Stimulated activated CD8-positive, alpha-beta memory T cell treated with anti-CD3 and anti-CD28 coated beads, Interleukin-4, amount 100 ng/mL, for 24 hours (primary cell): ENCODE data around the gene SH2D3A.
A peak's percentile ranks its signal among the peaks of the same experiment; 100 is the strongest.
"Not testable (repeated sequence)": the region's sequence is repeated elsewhere in the genome, so short reads cannot be mapped to it uniquely, and the experiment has no call there.

Source experiments
- DNase-seq: peaks from one replicate; pipeline ENCODE4 v3.0.0-alpha.2; 2020; ENCODE audit warnings: low read depth

SH2D3A gene

DNA sequence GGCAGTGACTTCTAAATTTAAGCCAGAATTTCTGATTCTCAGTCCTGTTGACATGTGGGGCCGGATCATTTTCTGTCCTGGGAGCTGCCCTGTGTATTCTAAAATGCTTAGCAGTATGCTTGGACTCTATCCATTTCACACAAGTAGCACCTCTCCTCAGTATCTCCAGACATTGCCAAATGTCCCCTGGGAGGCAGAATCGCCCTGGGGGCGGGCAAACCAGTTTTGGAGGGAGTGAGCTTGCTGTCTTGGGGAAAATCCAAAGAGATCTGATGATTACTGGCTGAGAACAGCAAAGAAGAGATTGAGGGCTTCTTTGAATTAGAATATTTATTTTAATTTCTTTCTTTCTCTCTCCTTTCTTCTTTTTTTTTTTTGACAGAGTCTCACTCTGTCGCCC lies 21.7 kb upstream of the SH2D3A start:
- no peak for DNase-seq

DNA sequence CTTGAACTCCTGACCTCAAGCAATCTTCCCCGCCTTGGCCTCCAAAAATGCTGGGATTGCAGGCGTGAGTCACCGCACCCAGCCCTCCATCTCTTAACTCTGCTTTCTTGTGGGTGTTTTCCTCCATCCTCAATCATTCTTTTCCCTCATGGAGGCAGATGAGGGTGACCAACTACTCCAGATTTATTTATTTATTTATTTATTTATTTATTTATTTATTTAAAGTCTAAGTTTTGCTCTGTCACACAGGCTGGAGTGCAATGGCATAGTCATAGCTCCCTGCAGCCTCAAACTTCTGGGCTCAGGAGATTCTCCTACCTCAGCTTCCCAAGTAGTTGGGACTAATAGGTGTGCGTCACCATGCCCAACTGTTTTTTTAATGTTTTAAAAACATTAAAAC lies 20.2 kb upstream of the SH2D3A start:
- no peak for DNase-seq

DNA sequence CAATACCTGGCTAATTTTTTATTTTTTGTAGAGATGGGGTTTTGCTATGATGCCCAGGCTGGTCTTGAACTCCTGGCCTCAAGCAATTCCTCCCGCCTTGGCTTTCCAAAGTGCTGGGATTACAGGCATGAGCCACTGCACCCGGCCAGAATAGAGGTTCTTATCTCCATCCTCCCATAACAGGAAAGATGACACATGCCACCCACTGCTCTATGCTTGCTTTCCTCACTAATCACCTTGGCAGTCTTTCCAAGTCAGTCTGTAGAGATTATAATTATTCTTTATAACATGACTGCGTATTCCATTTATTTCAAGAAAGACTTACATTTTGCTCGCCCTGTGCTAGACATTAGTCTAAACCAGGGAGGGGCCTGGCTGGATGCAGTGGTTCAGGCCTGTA lies 12.0 kb upstream of the SH2D3A start:
- DNase-seq = no peak

DNA sequence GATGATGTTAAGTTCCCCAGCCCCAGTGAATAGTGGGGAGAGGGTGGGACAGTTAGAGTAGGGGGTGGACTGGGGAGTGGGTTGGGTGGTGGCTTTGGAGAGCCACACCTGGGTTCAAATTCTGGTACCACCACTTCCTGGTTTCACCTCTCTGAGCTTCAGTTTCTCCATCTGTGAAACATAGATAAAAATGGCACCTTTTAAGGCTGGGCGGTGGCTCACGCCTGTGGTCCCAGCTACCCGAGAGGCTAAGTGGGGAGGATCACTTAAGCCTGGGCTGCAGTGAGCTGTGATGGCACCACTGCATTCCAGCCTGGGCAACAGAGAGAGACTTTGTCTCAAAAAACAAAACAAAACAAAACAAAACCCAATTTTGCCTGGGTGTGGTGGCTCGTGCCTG lies 11.2 kb upstream of the SH2D3A start:
- no peak for DNase-seq

DNA sequence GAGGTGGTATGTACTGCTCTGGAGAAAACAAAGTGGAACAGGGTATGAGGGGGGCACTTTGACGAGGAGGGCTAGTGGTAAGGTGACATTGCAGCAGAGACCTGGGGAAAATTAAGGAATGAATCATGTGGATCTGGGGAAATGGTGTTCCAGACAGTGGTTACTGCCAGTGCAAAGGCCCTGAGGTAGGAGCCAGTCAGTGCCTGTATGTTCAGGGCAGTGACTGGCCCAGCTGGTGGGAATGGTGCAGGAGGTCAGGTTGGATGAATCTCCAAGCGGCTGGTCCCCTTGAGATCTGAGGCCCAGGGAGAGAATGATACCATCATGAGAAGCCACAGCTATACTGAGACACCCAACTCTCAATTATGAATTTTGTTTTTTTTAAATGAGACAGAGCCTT lies 10.2 kb upstream of the SH2D3A start:
- DNase-seq = no peak

DNA sequence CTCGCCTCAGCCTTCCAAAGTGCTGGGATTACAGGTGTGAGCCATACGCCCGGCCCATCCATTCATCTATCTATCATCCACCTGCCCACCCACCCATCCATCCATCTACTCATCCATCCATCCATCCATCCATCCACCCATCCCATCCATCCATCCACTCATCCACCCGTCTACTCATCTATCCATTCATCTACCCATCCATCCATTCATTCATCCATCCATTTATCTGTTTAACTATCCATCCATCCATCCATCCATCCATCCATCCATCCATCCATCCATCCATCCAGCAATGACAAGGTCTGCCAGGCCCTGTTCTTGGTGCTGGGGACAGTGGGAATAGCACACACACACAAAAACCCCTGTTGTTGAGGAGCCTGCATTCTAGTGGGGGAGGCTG lies 9.8 kb upstream of the SH2D3A start:
- no peak for DNase-seq

DNA sequence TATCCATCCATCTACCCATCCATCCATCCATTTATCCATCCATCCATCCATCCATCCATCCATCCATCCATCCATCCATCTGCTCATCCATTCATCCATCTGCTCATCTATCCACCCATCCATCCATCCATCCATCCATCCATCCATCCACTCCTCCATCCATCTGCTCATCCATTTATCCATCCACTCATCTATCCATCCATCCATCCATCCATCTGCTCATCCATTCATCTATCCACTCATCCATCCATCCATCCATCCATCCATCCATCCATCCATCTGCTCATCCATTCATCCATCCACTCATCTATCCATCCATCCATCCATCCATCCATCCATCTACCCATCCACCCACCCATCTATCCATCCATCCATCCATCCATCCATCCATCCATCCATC lies 8.8 kb upstream of the SH2D3A start:
- not testable (repeated sequence) for DNase-seq

DNA sequence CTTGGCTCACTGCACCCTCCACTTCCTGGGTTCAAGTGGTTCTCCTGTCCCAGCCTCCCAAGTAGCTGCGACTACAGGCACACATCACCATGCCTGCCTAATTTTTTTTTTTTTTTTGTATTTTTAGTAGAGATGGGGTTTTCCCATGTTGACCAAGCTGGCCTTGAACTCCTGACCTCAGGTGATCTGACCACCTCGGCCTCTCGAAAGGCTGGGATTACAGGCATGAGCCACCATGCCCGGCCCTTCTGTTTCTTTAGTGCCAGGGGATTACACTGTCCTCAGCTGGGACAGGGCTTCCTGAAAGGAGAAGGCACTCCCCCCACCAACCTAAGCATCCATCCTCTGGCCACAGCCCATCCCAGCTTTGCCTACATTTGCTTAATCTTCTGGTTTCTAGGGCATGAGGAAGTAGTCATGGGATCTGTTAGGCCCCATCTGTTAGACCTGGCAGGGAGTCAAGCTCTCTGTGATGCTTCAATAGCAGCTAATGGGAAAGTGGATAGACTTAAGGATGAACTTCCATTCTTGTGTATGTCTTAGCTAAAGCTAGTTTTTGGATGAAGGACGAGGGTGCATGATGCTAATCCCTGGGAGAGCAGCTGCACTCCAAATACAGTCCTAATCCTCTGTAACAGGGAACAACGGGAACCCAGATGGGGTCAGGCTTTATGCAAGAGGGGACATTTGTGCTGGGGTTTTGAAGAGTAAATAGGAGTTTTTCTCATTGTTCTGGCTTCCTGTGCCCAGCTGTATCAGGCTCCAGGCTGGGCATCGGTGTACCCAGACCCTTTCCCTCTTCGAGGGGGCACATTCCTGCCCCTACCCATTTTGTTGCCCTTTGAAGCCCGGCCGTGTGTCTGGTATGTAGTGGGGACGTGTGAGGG lies 7.8 kb upstream of the SH2D3A start:
- DNase-seq = no peak

DNA sequence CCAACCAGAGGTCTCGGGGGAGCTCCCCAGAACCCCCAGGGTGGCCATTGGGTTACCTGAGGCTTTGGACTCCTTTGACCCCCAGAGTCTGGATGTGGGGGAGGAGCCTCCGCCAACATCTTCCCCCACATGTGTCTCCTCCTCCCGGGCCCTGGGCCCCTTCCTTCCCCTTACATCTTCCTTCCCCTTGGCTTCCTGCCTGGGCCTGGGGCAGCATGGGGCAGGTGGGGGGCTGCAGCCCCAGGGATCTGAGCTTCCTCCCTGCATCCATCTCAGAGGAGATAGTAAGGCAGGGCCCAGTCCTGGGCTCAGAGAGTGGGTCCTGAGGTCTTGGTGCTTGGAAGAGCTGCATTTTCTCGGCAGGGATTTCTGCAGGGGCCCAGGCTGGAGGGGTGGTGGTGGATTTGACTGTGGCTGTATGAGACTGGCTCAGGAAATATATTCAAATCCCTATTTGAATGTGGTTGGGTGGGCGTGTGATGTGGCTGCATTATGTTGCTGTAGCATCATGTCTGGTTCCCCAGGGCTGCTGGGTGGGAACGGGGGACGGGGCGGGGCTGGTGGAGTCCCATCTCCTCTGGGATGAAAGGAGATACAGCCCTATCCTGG lies 6.2 kb upstream of the SH2D3A start:
- peak; percentile 45 for DNase-seq

DNA sequence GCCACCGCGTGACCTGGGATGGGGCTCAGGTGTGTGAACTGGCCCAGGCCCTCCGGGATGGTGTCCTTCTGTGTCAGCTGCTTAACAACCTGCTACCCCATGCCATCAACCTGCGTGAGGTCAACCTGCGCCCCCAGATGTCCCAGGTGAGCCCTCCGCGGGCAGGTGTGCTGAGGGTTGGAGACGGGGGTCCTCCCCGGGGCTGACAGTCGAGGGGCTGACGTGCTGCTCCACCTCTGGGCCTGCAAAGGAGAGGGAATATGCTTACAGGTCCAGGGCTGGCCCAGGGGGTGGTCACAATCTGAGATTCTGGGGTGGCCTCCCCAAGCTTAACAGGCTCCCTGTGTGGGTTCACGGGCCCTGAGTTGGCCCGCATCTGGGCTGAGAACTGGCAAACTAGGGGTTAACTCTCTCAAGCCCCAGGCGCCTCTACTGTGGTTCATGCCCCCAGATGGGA lies 5.7 kb upstream of the SH2D3A start:
- no peak for DNase-seq

DNA sequence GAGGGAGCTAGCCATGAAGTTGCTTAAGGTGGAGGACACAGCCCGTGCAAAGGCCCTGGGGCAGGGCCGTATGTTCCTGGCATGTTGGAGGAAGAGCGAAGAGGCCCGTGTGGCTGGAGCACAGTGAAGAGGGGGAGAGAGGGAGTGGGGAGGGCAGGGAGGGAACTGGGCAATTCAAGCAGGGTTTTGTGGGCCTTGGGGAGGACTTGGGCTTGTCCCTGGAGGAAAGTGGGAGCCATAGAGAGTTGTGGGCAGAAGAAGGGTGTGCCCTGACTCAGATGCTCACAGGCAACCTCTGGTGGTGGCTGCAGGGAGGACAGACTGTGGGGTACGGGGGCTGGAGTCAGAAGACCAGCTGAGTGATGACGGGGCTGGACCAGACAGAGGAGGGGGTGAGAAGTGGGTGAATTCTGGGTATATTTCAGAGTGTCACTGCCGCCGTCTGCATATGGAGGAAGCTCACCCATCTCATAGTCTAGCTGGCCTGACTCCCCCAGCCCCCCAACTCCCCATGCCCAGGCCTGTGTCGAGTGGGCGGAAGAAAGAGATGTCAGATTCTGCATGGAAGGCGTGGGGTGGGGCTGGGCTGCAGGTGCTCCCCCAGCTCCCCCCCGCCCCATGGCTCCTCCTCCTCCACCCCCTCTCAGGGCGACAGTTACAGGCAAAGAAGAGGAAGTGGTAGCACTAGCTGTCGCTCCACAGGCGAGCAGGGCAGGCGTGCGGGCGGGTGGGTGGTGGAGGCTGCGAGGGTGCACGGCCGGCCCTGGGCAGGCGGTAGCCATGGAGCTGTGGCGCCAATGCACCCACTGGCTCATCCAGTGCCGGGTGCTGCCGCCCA lies 5.0 kb upstream of the SH2D3A start, which contains the start of gene VAV1:
Gene VAV1 (plus strand): TSS at position 681 of the 838 bp plus-strand sequence. CDS start 100 bp downstream, at position 781.
- DNase-seq = peak; percentile 74

DNA sequence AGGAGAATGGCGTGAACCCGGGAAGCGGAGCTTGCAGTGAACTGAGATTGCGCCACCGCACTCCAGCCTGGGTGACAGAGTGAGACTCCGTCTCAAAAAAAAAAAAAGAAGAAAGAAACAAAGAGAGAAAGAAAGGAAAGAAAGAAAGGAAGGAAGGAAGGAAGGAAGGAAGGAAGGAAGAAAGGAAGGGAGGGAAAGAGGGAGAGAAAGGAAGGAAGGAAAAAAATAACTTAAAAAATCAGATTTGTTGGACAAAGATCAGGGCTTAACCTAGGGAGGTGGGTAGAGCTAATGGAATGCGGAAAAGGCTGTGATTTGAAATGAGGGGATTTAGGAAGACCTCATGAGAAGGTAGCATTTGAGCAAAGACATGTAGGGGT lies 4.4 kb upstream of the SH2D3A start:
- not testable (repeated sequence) for DNase-seq

DNA sequence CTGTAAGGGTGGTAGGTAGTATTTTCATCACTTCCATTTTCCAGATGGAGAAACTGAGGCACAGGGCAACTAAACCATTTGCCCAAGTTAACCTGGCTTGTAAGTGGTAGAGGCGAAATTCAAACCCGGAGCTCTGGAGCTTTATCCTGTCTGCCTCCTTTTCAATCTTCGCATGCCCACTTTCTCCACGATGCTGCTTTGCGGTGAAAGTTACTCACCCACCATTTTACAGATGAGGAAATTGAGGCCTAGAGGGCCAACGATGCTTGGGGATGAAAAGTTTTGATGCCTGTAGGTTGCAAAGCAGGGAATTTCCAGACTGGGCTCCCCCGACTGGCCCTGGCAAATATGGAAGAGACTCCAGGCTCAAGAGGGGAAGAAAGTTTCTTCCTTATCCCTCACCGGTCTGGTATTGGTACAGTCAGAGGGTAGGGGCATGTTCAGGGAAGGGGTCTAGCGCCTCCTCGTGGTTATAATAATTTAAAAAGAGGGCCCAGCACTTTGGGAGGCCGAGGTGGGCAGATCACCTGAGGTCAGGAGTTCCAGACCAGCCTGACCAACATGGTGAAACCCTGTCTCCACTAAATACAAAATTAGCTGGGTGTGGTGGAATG lies 1.9 kb upstream of the SH2D3A start:
- no peak for DNase-seq

DNA sequence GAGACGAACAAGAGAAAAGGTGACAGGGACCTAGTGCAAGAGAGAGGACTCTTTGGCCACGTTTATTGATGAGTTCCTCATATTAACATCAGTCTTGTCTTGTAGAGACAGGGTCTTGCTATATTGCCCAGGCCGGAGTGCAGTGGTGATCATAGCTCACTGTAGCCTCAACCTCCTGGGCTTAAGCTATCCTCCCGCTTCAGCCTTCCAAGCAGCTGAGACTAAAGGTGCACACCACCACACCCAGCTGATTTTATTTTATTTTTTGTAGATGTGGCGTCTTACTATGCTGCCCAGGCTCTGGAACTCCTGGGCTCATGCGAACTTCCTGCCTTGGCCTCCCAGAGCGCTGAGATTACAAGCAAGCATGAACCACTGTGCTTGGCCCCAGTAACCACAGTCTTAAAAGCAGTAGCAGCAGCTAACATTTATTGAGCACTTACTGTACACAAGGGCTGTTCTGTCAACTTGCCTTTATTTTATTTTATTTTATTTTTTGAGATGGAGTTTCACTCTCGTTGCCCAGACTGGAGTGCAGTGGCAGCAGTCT lies 1.1 kb upstream of the SH2D3A start:
- DNase-seq = no peak

DNA sequence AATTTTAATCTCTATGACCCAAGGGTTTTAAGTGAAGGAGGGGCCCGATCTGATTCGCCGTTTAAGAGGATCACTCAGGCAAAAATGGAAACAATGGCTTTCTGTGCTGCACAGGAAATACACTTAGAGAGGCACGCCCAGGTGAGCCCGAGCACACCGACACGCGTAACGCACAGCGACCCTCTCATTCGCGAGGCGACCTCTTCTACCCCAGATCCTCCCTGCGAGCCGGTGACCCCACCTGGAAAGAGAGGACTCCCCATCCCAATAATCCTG lies 216 bp downstream of the SH2D3A start:
- DNase-seq = no peak

DNA sequence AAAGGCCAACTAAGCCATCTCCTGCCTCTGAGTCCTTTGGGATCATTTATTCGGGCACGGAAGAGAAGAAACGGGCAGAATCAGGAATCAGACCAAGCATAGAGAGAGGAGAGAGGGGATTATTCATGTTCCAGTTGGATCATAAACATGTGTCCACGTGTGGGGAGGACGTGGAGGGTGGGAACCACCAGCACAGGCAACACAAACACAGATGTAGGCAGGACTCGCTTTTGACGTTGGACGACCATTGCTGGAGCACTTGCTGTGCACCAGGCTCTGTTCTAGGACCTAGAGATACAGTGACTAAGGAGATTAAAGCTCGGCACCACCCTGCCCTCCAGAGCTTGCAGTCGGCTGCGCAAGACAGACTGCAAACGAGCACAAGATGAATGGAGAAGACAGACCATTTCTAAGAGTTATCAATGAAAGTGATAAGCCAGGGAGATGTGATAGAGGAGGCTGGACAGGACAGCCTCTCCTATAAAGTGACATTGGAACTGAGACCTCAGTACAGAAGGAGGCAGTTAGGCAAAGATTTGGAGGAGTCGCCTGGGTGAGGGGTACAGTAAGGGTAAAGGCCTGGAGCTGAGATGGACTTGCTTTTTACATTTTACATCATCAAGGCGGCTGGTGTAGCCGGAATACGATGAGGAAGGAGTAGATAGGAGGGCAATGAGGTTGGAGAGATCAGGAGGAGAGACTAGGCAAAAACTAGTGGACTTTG lies 716 bp downstream of the SH2D3A start:
- no peak for DNase-seq

DNA sequence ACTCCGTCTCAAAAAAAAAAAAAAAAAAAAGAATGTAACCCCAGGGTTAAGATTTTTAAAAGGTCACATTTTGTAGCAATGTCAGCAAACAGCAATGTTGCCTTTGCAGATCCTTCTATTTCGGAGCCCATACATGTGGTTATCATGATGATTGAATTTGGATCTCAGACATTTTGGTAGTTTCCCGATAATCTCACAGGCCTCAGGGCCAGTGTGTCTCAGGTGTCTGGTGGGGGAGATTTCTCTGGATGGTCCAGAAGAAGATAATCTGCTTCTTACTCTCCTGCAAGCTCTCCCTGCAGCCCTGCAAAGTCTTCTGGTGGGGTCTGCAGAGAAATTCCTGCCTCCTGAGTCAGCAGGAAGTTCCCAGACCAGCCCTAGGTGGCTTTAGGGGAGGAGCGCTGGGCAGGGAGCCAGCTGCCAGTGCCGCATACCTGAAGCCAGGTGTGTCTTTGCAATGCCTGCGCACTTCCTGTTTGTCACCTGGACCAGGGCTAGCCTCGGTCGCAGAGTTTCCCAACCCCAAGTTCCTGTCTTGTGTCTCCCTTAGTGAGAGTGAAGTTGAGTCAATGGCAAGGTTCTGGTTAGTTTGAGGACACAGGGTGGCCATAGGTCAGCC lies 1.4 kb downstream of the SH2D3A start:
- no peak for DNase-seq

DNA sequence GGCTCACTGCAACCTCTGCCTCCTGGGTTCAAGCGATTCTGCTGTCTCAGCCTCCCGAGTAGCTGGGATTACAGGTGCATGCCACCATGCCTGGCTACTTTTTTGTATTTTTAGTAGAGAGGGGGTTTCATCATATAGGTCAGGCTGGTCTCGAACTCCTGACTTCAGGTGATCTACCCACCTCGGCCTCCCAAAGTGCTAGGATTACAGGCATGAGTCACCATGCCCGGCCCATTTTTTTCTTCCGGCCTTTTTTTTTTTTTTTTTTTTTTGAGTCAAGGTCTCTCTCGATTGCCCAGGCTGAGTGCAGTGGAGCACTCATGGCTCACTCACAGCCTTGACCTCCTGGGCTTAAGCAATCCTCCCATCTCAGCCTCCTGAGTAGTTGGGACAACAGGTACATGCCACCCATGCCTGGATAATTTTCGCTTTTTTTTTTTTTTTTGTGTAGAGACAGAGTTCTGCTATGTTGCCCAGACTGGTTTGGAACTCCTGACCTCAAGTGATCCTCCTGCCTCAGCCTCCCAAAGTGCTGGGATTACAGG lies 4.9 kb downstream of the SH2D3A start:
- not testable (repeated sequence) for DNase-seq

DNA sequence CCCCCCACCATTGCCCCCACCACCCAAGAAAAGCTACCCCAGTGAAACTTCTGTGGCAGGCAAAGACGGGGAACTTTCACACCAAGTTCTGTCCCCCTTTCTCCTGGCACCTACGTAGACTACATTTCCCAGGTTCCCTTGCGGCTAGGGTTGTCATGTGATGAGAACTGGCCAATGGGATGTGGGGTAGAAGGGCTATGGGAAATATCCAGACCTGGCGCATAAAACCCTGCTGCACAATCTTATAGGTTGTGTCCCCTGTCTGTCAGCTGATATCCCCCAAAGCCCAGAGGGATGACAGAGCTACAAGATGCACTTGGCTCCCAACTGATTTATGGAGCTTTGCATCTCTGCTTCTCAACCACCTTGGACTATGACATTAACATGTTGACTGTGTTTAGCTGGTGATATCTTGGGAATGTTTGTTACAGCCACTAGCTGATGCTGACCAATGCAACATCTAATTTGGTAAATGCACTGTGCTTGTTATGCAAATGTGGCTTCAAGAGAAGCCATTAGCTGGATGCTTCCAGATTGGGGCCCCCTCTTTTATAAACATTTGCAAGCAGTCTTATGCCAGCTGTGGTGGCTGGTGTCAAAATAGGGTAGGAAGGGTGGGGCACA lies 6.1 kb downstream of the SH2D3A start:
- no peak for DNase-seq

DNA sequence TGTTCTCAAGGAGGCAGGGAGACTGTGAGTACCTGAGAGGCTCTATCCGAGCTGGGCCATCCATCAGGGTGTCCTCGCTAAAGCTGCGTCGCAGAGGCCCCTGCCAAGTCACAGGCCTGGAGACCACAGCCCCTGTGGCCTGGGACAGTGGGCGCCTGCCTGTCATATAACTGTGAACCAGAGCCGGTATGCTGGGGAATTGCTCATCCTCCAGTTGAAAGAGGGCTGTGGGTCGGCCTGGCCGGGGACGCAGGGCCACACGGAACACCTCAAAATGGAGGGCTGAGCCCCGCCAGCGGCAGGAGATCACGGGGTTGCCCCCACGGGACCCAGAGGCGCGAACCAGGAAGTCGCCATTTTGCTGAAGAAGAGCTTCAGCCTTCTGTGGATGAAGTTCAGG lies 6.6 kb downstream of the SH2D3A start:
- DNase-seq = no peak
